GM12801 (cell line): ENCODE results near the gene RAP1GAP2.

Experiments
- TF ChIP-seq, protein P1 (sequence below): IDR thresholded peaks from one replicate; pipeline ENCODE4 v1.5.1; 2011; ENCODE audit warnings: control low read depth; ENCODE audit not compliant: insufficient read length; ENCODE audit errors: extremely low read depth

RAP1GAP2 gene

DNA sequence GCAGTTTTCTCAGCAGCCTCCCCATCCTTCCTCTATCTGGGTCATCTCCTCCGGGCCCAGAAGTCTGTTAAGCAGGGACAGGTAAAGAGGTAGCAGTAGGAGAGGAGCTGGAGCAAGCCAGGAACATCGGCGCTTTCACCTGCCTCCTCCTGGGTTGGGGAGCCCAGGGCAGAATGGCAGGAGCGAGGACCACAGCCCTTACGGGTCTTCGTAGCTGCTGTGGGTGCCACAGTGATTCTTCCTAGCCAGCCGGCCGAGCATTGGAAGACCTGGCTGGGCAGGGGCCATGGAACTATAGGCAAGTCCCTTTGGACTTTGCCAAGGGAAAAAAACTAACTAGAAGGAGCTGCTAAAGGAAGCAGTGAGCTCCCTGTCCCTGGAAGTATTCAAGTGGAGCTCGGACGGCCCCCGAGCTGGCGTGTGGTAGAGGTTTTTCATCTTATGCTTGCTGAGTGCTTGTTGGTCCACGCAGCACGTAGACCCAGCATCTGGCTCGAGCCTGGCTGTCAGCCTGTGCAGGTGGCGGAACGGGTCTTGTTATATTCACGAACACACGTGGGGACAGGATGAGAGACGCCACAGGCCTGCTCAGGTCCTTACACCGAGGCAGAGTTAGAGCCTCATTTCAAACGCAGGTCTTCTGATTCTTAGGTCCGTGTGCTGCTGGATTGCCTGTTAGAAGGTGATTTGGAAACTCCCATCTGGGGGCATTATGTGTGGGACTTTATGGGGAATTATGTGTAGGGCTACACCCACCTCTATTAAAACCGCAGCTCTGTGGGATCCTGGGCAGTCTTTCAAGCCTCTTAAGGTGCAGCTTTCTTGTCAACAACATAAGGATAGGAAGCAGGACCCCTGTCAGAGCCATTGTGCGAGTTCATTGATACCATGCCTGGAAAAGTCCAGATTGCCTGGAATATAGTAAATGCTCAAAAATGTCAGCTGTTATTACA is 212.4 kb downstream of the RAP1GAP2 start:
- TF ChIP-seq, protein P1, sequence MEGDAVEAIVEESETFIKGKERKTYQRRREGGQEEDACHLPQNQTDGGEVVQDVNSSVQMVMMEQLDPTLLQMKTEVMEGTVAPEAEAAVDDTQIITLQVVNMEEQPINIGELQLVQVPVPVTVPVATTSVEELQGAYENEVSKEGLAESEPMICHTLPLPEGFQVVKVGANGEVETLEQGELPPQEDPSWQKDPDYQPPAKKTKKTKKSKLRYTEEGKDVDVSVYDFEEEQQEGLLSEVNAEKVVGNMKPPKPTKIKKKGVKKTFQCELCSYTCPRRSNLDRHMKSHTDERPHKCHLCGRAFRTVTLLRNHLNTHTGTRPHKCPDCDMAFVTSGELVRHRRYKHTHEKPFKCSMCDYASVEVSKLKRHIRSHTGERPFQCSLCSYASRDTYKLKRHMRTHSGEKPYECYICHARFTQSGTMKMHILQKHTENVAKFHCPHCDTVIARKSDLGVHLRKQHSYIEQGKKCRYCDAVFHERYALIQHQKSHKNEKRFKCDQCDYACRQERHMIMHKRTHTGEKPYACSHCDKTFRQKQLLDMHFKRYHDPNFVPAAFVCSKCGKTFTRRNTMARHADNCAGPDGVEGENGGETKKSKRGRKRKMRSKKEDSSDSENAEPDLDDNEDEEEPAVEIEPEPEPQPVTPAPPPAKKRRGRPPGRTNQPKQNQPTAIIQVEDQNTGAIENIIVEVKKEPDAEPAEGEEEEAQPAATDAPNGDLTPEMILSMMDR, result no peak

DNA sequence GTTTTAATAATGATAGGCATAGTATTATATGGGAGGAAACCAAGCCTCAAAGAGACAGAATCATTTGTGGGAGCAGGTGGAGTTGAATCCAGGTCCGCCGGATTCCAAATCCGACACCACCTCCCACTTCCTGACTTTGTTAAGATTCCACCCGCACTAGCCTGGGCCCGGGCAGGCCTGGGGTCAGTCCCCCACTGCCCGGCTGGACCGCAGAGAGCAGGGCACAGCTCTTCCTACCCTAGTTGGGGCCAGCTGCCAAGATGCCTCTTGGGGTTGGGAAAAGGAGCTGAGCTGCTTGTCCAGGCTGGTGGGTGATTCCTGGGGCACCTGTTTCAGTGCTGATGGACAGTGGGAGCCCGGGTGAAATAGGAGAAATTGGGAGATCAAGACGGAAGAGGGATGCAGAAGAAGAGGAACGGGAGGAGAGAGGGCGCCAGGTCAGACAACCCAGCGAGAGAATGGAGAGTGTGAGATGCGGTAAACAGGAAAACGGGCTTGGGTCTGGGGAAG is 213.2 kb downstream of the RAP1GAP2 start:
- TF ChIP-seq, protein P1, result no peak

DNA sequence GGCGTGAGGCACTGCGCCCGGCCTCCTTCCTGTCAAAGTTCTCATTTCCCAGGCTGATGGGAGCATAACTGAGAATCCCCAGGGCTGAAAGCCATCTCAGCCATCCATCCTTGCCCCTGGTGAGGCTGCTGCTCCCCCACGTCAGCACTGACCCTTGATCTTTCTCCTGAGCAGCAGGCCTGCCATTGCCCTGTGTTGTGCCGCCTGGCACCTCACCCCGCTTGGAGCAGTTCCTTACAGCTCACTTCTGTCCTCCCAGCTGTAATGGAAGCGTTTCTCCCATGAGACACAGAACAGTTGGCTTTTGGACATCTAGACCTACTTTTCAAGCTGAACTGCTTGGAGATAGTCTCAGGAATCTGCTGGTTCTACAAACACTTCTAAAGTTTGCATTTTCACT is 215.7 kb downstream of the RAP1GAP2 start:
- TF ChIP-seq, protein P1, result no peak

DNA sequence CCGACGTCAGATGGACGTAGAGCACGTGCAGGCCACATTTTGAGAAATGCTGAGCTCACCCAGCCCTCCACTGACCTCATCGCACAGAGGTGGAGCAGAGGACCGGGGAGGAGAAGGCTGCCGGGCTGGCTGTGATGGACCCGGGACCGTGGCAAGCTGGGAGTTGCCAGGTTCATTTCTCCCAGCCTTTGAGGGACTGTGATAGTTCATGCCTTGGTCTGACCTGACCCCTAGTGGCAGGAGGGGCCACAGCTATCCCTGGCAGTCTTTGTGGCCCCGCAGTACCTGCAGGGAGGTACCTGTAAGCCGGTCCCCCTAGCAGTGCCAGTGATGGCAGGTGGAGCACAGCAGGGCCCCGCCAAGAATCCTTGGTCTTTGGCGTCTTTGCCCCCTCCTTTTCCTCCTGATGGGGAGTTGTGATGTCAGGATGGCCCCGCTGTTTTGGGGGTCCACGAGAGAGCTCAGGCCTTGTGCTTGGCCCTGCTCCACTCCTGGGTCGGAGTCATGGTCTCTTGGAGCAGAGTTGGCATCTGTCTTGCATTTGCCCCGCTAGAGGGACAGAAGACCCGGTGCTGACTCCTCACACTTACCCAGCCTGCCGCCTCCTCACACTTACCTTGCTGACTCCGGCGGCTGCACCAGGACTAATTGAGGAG is 216.8 kb downstream of the RAP1GAP2 start:
- TF ChIP-seq, protein P1, result peak; percentile 5

DNA sequence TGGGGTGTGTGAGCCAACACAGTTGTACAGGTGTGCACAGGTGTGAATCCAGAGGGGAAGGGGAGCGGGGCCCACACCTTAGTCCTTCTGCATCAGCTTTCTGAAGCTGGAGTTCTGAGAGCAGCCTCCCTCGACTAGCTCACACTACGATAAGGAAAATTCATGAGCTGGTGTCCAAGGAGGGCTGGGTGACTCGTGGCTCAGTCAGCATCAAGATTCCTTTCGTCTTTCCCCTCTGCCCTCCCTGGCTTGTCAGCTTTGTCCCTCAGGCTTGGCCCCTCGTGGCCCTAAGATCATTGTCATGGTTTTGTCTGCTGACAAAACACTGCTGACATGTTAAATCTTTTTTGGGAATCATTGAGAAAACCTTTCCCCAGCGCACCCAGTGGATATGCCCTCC is 219.7 kb downstream of the RAP1GAP2 start:
- TF ChIP-seq, protein P1, result no peak

DNA sequence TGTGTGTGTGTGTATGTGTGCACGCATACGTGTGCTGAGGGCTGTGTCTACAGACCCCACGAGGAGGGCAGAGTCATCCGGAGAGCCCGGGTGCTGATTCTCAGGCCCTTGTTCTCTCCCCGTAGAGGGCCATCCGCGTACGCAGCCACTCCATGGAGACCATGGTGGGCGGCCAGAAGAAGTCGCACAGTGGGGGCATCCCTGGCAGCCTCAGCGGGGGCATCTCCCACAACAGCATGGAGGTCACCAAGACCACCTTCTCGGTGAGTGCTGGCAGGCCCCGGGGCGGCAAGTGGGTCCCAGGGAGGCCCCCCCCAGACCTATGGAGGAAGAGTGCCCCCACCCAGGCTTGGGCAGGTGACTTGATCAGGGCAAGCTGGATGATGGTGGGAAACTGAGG is 221.7 kb downstream of the RAP1GAP2 start:
- TF ChIP-seq, protein P1, result no peak

DNA sequence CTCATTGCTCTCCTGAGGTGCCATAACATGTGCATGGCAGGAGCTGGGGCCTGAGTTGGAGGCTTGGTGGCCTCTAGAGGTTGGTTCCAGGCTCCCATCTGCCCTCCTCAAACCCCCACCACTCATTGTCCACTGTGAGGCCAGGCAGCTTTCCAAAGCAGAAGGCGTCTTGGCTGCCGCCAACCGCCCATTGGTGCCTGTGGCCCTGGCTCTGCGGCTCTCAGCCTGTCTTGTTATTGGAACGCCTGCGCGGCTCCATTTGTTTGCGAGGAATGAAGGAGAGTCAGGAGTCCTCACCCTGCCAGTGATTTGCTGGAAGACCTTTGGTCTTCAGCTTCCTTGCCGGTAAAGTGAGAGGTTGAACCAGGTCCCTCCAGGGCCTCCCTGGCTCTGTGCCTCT is 223.5 kb downstream of the RAP1GAP2 start:
- TF ChIP-seq, protein P1, result no peak
